HepG2 (cell line): Measurements from ENCODE around the gene PKP3. TPM values are rescaled to one million over a fixed set of nuclear protein-coding genes. Genes with fewer than 3 reads are reported as not detected.

Source experiments
- BRD4 ChIP-seq: sonication (generic); formaldehyde crosslinking; IDR thresholded peaks from 2 replicates; pipeline ENCODE4 v1.4.0; 2020; ENCODE audit warnings: missing genetic modification reagents
- CC2D1A ChIP-seq: sonication (generic); formaldehyde crosslinking; IDR thresholded peaks from 2 replicates; pipeline ENCODE4 v1.8.1; 2023; ENCODE audit warnings: mild to moderate bottlenecking, missing genetic modification reagents
- KLF6 ChIP-seq: IDR thresholded peaks from 2 replicates; pipeline ENCODE4 v1.8.0; 2016; ENCODE audit warnings: missing biosample characterization, missing genetic modification reagents
- MBD4 ChIP-seq: IDR thresholded peaks from 2 replicates; pipeline ENCODE4 v1.6.1; 2012; ENCODE audit warnings: low read length, inconsistent platforms, borderline replicate concordance
- NR1H2 ChIP-seq: sonication (generic); formaldehyde crosslinking; IDR thresholded peaks from 2 replicates; pipeline ENCODE4 v1.8.1; 2022; ENCODE audit warnings: low read depth, missing genetic modification reagents, borderline replicate concordance
- ZNF326 ChIP-seq: sonication (generic); formaldehyde crosslinking; IDR thresholded peaks from 2 replicates; pipeline ENCODE4 v1.4.0; 2020; ENCODE audit warnings: missing genetic modification reagents, borderline replicate concordance
- ZNF343 ChIP-seq: sonication (generic); formaldehyde crosslinking; IDR thresholded peaks from 2 replicates; pipeline ENCODE4 v1.4.0; 2020; ENCODE audit warnings: mild to moderate bottlenecking, missing genetic modification reagents
- ZNF644 ChIP-seq: IDR thresholded peaks from 2 replicates; pipeline ENCODE4 v1.6.1; 2016; ENCODE audit warnings: low read depth
- polyA plus RNA-seq, 8 experiments: library from polyadenylated mRNA; depleted of rRNA in 3 of 8; stranded (reverse) in 7 of 8; unstranded in 1 of 8; fragments of >200 nt; fragmentation: Illumina TruSeq in 4 of 8; extraction: Trizol in 4 of 8; gene quantifications; 2 replicates each; pipeline versions ENCODE4 v1.2.1 to v1.2.3, GENCODE V29; 2011 to 2016; ENCODE audit warnings: low read depth in 4 of 8, missing spikeins in 1 of 8, mixed read lengths in 1 of 8; ENCODE audit not compliant: insufficient read depth in 1 of 8
- total RNA-seq, 5 experiments: library from RNA; depleted of rRNA; stranded (reverse); fragments of >200 nt; fragmentation: Illumina TruSeq; extraction: Trizol; gene quantifications; 2 replicates each; pipeline ENCODE4 v1.2.3, GENCODE V29; 2016; ENCODE audit warnings: low read depth in 1 of 5
- TF ChIP-seq, protein P1 (sequence below): sonication (generic); formaldehyde crosslinking; IDR thresholded peaks from 2 replicates; pipeline ENCODE4 v1.5.0; 2020; ENCODE audit warnings: missing genetic modification reagents
- TF ChIP-seq, protein P2 (sequence below): sonication (generic); formaldehyde crosslinking; IDR thresholded peaks from 2 replicates; pipeline ENCODE4 v1.5.1; 2020; ENCODE audit warnings: mild to moderate bottlenecking, missing genetic modification reagents, borderline replicate concordance
- TF ChIP-seq, protein P3 (sequence below): sonication (generic); formaldehyde crosslinking; IDR thresholded peaks from 2 replicates; pipeline ENCODE4 v1.4.0; 2020; ENCODE audit warnings: mild to moderate bottlenecking, missing genetic modification reagents, borderline replicate concordance
- TF ChIP-seq, protein P4 (sequence below): sonication (generic); formaldehyde crosslinking; IDR thresholded peaks from 2 replicates; pipeline ENCODE4 v1.8.1; 2023; ENCODE audit warnings: missing genetic modification reagents, inconsistent platforms, borderline replicate concordance
- TF ChIP-seq, protein P5 (sequence below): IDR thresholded peaks from 2 replicates; pipeline ENCODE4 v1.6.1; 2016; ENCODE audit warnings: low read depth
- TF ChIP-seq, protein P6 (sequence below): sonication (generic); formaldehyde crosslinking; IDR thresholded peaks from 2 replicates; pipeline ENCODE4 v1.4.0; 2020; ENCODE audit warnings: missing genetic modification reagents

The PKP3 gene
- total and polyA plus RNA-seq, 2 of the 13 experiments (the other 11 are each of a cell fraction or from before 2014, with no cell fraction given) = 18.0 to 28.7 TPM

DNA sequence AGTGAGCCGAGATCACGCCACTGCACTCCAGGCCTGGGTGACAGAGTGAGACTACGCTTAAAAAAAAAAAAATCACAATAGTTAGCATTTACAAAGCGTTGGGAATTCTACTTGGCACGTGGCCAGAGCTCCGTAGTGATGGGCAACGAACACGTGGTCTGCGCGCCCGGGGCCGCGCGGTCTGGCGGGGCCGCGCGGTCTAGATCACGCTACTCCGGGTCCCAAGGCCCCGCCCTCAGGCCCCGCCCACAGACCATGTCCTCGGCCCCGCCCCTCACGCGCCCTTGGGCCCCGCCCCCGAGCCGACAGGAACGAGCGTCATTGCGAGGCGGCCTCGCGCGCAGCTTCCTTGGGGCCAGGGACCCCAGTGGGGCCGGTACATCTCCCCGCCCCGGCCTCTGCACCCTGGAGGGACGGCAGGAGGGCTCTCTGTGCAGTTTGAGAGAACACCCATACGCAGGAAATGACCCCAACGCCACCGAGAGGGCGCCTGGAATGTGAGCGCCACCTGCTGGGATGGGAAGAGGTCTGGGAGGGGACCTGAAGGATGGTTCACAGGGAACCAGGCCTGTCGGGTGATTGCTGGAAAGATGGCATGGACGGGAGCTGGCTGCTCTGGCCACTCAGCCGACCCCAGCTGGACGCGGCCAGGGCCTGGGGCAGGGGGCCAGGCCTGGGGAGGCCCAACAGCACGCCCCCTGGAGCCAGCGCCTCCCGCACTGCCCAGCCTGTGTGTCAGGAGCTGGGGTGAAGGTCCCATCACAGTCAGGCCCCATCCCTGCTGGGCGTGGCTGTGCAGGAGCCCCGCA, 54.1 kb downstream of the PKP3 start (continued):
- TF ChIP-seq CC2D1A (0 out of 2 replicates have a peak, but pooled peaks have one; percentile 63), MBD4 (no peak), KLF6 (peak; percentile 74; the same call in 1 of the 2 replicates), BRD4 (CRISPR knock-in tag) (peak; percentile 52; the same call in 1 of the 2 replicates), ZNF343 (CRISPR knock-in tag) (0 out of 2 replicates have a peak, but pooled peaks have one; percentile 57), NR1H2 (0 out of 2 replicates have a peak, but pooled peaks have one; percentile 54), ZNF644 (CRISPR knock-in tag) (no peak), ZNF326 (CRISPR knock-in tag) (no peak)
- TF ChIP-seq, protein P1, sequence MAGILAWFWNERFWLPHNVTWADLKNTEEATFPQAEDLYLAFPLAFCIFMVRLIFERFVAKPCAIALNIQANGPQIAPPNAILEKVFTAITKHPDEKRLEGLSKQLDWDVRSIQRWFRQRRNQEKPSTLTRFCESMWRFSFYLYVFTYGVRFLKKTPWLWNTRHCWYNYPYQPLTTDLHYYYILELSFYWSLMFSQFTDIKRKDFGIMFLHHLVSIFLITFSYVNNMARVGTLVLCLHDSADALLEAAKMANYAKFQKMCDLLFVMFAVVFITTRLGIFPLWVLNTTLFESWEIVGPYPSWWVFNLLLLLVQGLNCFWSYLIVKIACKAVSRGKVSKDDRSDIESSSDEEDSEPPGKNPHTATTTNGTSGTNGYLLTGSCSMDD = no peak
- TF ChIP-seq, protein P2, sequence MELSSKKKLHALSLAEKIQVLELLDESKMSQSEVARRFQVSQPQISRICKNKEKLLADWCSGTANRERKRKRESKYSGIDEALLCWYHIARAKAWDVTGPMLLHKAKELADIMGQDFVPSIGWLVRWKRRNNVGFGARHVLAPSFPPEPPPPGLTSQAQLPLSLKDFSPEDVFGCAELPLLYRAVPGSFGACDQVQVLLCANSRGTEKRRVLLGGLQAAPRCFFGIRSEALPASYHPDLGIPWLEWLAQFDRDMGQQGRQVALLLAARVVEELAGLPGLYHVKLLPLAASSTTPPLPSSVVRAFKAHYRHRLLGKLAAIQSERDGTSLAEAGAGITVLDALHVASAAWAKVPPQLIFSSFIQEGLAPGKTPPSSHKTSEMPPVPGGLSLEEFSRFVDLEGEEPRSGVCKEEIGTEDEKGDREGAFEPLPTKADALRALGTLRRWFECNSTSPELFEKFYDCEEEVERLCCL (CRISPR knock-in tag) = no peak
- TF ChIP-seq, protein P3, sequence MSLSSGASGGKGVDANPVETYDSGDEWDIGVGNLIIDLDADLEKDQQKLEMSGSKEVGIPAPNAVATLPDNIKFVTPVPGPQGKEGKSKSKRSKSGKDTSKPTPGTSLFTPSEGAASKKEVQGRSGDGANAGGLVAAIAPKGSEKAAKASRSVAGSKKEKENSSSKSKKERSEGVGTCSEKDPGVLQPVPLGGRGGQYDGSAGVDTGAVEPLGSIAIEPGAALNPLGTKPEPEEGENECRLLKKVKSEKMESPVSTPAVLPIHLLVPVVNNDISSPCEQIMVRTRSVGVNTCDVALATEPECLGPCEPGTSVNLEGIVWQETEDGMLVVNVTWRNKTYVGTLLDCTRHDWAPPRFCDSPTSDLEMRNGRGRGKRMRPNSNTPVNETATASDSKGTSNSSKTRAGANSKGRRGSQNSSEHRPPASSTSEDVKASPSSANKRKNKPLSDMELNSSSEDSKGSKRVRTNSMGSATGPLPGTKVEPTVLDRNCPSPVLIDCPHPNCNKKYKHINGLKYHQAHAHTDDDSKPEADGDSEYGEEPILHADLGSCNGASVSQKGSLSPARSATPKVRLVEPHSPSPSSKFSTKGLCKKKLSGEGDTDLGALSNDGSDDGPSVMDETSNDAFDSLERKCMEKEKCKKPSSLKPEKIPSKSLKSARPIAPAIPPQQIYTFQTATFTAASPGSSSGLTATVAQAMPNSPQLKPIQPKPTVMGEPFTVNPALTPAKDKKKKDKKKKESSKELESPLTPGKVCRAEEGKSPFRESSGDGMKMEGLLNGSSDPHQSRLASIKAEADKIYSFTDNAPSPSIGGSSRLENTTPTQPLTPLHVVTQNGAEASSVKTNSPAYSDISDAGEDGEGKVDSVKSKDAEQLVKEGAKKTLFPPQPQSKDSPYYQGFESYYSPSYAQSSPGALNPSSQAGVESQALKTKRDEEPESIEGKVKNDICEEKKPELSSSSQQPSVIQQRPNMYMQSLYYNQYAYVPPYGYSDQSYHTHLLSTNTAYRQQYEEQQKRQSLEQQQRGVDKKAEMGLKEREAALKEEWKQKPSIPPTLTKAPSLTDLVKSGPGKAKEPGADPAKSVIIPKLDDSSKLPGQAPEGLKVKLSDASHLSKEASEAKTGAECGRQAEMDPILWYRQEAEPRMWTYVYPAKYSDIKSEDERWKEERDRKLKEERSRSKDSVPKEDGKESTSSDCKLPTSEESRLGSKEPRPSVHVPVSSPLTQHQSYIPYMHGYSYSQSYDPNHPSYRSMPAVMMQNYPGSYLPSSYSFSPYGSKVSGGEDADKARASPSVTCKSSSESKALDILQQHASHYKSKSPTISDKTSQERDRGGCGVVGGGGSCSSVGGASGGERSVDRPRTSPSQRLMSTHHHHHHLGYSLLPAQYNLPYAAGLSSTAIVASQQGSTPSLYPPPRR (CRISPR knock-in tag) = 0 out of 2 replicates have a peak, but pooled peaks have one; percentile 35
- TF ChIP-seq, protein P4, sequence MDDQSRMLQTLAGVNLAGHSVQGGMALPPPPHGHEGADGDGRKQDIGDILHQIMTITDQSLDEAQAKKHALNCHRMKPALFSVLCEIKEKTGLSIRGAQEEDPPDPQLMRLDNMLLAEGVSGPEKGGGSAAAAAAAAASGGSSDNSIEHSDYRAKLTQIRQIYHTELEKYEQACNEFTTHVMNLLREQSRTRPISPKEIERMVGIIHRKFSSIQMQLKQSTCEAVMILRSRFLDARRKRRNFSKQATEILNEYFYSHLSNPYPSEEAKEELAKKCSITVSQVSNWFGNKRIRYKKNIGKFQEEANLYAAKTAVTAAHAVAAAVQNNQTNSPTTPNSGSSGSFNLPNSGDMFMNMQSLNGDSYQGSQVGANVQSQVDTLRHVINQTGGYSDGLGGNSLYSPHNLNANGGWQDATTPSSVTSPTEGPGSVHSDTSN (CRISPR knock-in tag) = no peak
- TF ChIP-seq, protein P5, sequence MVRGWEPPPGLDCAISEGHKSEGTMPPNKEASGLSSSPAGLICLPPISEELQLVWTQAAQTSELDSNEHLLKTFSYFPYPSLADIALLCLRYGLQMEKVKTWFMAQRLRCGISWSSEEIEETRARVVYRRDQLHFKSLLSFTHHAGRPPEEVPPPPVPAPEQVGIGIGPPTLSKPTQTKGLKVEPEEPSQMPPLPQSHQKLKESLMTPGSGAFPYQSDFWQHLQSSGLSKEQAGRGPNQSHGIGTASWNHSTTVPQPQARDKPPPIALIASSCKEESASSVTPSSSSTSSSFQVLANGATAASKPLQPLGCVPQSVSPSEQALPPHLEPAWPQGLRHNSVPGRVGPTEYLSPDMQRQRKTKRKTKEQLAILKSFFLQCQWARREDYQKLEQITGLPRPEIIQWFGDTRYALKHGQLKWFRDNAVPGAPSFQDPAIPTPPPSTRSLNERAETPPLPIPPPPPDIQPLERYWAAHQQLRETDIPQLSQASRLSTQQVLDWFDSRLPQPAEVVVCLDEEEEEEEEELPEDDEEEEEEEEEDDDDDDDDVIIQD (CRISPR knock-in tag) = peak; percentile 73
- TF ChIP-seq, protein P6, sequence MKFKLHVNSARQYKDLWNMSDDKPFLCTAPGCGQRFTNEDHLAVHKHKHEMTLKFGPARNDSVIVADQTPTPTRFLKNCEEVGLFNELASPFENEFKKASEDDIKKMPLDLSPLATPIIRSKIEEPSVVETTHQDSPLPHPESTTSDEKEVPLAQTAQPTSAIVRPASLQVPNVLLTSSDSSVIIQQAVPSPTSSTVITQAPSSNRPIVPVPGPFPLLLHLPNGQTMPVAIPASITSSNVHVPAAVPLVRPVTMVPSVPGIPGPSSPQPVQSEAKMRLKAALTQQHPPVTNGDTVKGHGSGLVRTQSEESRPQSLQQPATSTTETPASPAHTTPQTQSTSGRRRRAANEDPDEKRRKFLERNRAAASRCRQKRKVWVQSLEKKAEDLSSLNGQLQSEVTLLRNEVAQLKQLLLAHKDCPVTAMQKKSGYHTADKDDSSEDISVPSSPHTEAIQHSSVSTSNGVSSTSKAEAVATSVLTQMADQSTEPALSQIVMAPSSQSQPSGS (CRISPR knock-in tag) = peak; percentile 73; the same call in 1 of the 2 replicates
